ENCODE results near the gene MUC5B. TPM values are rescaled to one million over a fixed set of nuclear protein-coding genes. Genes with fewer than 3 reads are reported as not detected.
"Not testable (repeated sequence)": the region's sequence is repeated elsewhere in the genome, so short reads cannot be mapped to it uniquely, and the experiment has no call there.

MUC5B gene
- total and polyA plus RNA-seq, 2 donors (not counting 3 experiments of a cell fraction or from before 2014, with no cell fraction given) = not detected

GRCh38 chr11:1248951-1249350, 26.1 kb downstream of the MUC5B start:
- intact Hi-C loops (cut with micrococcal nuclease); H3K9me1 ChIP-seq (replicated peaks; ENCODE audit: control insufficient read depth, extremely low read depth, insufficient read depth, low read length); H3K27me3 ChIP-seq (ENCODE audit: control insufficient read depth in 2 of 2, insufficient read depth in 2 of 2, low read length in 2 of 2); H3K4me1 ChIP-seq (ENCODE audit: control insufficient read depth, extremely low read depth, insufficient read depth, low read length); H2AFZ ChIP-seq (ENCODE audit: low read depth, low read length); H3K27ac ChIP-seq (ENCODE audit: insufficient read depth, low read depth, low read length); CTCF ChIA-PET; POLR2A ChIA-PET; H3K79me2 ChIP-seq (ENCODE audit: control insufficient read depth, insufficient read depth, low read length); DNase-seq (ENCODE audit: low read depth, low spot score); H3K4me2 ChIP-seq (ENCODE audit: insufficient read depth, low read length); BruUV-seq (replicated peaks); FAIRE-seq; H3K4me3 ChIP-seq (replicated peaks in 1 of 3; ENCODE audit: insufficient read depth in 1 of 3, low read depth in 1 of 3, low read length in 3 of 3); H3K36me3 ChIP-seq (ENCODE audit: control insufficient read depth in 2 of 2, extremely low read depth in 1 of 2, insufficient read depth in 2 of 2, low read length in 2 of 2); dilution Hi-C loops (cut with MboI; ENCODE audit: extremely low pct_ligation_motif_present, low sequenced_read_pairs); H3K9me3 ChIP-seq (replicated peaks; ENCODE audit: control insufficient read depth, insufficient read depth, low read length); H4K20me1 ChIP-seq (replicated peaks; ENCODE audit: control insufficient read depth, extremely low read depth, insufficient read depth, low read length); H3K9ac ChIP-seq (replicated peaks; ENCODE audit: extremely low read depth, insufficient read depth, low read length): not testable (repeated sequence)

- dilution Hi-C loops (cut with MboI; ENCODE audit: extremely low pct_ligation_motif_present, low sequenced_read_pairs); POLR2A ChIA-PET; H3K4me3 ChIP-seq (replicated peaks in 1 of 3; ENCODE audit: insufficient read depth in 1 of 3, low read depth in 1 of 3, low read length in 3 of 3); H3K4me2 ChIP-seq (ENCODE audit: insufficient read depth, low read length); H3K9ac ChIP-seq (replicated peaks; ENCODE audit: extremely low read depth, insufficient read depth, low read length); H4K20me1 ChIP-seq (replicated peaks; ENCODE audit: control insufficient read depth, extremely low read depth, insufficient read depth, low read length); H3K36me3 ChIP-seq (ENCODE audit: control insufficient read depth in 2 of 2, extremely low read depth in 1 of 2, insufficient read depth in 2 of 2, low read length in 2 of 2); DNase-seq (ENCODE audit: low read depth, low spot score); H3K4me1 ChIP-seq (ENCODE audit: control insufficient read depth, extremely low read depth, insufficient read depth, low read length); CTCF ChIA-PET; H3K27ac ChIP-seq (ENCODE audit: insufficient read depth, low read depth, low read length); H3K9me1 ChIP-seq (replicated peaks; ENCODE audit: control insufficient read depth, extremely low read depth, insufficient read depth, low read length); intact Hi-C loops (cut with micrococcal nuclease); H3K9me3 ChIP-seq (replicated peaks; ENCODE audit: control insufficient read depth, insufficient read depth, low read length); H2AFZ ChIP-seq (ENCODE audit: low read depth, low read length); BruUV-seq (replicated peaks); H3K79me2 ChIP-seq (ENCODE audit: control insufficient read depth, insufficient read depth, low read length); H3K27me3 ChIP-seq (ENCODE audit: control insufficient read depth in 2 of 2, insufficient read depth in 2 of 2, low read length in 2 of 2); FAIRE-seq: not testable (repeated sequence)
Observed at GRCh38 chr11:1250411-1250810, 27.5 kb downstream of the MUC5B start.

DNA sequence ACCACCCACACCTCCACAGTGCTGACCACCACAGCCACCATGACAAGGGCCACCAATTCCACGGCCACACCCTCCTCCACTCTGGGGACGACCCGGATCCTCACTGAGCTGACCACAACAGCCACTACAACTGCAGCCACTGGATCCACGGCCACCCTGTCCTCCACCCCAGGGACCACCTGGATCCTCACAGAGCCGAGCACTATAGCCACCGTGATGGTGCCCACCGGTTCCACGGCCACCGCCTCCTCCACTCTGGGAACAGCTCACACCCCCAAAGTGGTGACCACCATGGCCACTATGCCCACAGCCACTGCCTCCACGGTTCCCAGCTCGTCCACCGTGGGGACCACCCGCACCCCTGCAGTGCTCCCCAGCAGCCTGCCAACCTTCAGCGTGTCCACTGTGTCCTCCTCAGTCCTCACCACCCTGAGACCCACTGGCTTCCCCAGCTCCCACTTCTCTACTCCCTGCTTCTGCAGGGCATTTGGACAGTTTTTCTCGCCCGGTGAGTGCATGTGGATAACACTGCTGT, 28.4 kb downstream of the MUC5B start:
- H3K4me1 ChIP-seq (ENCODE audit: control insufficient read depth, extremely low read depth, insufficient read depth, low read length) = no peaks in the 10 kb centered on the region
- no TSS peak for BruUV-seq (replicated peaks)
- no peak overlapping the region for H3K27ac ChIP-seq (ENCODE audit: insufficient read depth, low read depth, low read length)
- ChIA-PET POLR2A (no interaction called here), CTCF (no interaction called here)
- no peaks in the 10 kb centered on the region for H3K27me3 ChIP-seq (ENCODE audit: control insufficient read depth in 2 of 2, insufficient read depth in 2 of 2, low read length in 2 of 2)
- H3K4me2 ChIP-seq (ENCODE audit: insufficient read depth, low read length) = no peak overlapping the region
- dilution Hi-C loops (cut with MboI; ENCODE audit: extremely low pct_ligation_motif_present, low sequenced_read_pairs) = no loop called here
- no peaks in the 10 kb centered on the region for H3K79me2 ChIP-seq (ENCODE audit: control insufficient read depth, insufficient read depth, low read length)
- H3K36me3 ChIP-seq (ENCODE audit: control insufficient read depth in 2 of 2, extremely low read depth in 1 of 2, insufficient read depth in 2 of 2, low read length in 2 of 2) = no peaks in the 10 kb centered on the region
- DNase-seq (ENCODE audit: low read depth, low spot score) (no peak), FAIRE-seq (no peak)
- no peaks in the 10 kb centered on the region for H3K9me3 ChIP-seq (replicated peaks; ENCODE audit: control insufficient read depth, insufficient read depth, low read length)
- no peaks in the 10 kb centered on the region for H3K9me1 ChIP-seq (replicated peaks; ENCODE audit: control insufficient read depth, extremely low read depth, insufficient read depth, low read length)
- H3K4me3 ChIP-seq (replicated peaks in 1 of 3; ENCODE audit: insufficient read depth in 1 of 3, low read depth in 1 of 3, low read length in 3 of 3) = no peak overlapping the region
- TF ChIP-seq FOS (IDR thresholded peaks at IDR 0.05; ENCODE audit: borderline replicate concordance, insufficient read depth, low read length) (no peak), MYC (IDR thresholded peaks at IDR 0.05; ENCODE audit: low read depth, low read length) (no peak), JUN (IDR thresholded peaks at IDR 0.05; ENCODE audit: borderline replicate concordance, insufficient read depth, insufficient read length, low read depth) (no peak), POLR2A (IDR thresholded peaks at IDR 0.05; ENCODE audit: low read depth, low read length) (no peak)
- TF ChIP-seq, protein P1, sequence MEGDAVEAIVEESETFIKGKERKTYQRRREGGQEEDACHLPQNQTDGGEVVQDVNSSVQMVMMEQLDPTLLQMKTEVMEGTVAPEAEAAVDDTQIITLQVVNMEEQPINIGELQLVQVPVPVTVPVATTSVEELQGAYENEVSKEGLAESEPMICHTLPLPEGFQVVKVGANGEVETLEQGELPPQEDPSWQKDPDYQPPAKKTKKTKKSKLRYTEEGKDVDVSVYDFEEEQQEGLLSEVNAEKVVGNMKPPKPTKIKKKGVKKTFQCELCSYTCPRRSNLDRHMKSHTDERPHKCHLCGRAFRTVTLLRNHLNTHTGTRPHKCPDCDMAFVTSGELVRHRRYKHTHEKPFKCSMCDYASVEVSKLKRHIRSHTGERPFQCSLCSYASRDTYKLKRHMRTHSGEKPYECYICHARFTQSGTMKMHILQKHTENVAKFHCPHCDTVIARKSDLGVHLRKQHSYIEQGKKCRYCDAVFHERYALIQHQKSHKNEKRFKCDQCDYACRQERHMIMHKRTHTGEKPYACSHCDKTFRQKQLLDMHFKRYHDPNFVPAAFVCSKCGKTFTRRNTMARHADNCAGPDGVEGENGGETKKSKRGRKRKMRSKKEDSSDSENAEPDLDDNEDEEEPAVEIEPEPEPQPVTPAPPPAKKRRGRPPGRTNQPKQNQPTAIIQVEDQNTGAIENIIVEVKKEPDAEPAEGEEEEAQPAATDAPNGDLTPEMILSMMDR (IDR thresholded peaks at IDR 0.05; ENCODE audit: extremely low read depth in 1 of 2, insufficient read depth in 1 of 2, low read depth in 1 of 2, low read length in 2 of 2) = no peak
- intact Hi-C loops (cut with micrococcal nuclease) = no loop called here
- H2AFZ ChIP-seq (ENCODE audit: low read depth, low read length) = no peak overlapping the region
- no peak overlapping the region for H3K9ac ChIP-seq (replicated peaks; ENCODE audit: extremely low read depth, insufficient read depth, low read length)
- H4K20me1 ChIP-seq (replicated peaks; ENCODE audit: control insufficient read depth, extremely low read depth, insufficient read depth, low read length) = no peaks in the 10 kb centered on the region

Measured in endothelial cell of umbilical vein (primary cell).